ENCODE measurements around the gene SORT1.

DNA sequence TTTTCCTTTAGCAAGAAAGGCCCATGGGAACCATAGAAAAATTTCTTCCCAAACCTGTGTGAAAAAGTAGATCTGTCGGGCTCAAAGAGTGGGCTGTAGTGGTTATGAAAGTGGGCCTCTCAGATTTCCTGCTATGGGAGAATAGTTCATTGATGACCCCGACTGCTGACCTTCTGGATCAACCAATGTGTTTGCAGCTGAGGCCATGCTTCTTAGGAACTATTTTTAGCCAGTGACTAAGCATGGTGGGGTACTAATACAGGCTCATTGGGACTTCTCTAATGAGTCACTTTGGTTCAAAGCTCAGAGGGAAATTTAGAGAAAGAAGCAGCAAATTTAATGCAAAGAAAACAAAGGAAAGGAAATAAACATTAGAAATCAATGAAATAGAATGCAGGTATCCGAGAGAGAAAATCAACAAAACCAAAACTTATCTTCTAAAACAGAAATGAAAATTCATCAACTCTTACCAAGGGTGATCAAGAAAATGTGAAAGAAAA, 41.1 kb upstream of the SORT1 start:
- TF ChIP-seq CTCF (IDR thresholded peaks at IDR 0.05): no peak
- TF ChIP-seq EP300 (IDR thresholded peaks at IDR 0.05): no peak
- TF ChIP-seq POLR2A (IDR thresholded peaks at IDR 0.05; ENCODE audit: low read depth): no peak
- no peak for TF ChIP-seq POLR2AphosphoS5 (IDR thresholded peaks at IDR 0.05)
